Motor neuron (in vitro differentiated cells): ENCODE results near the gene SPATA2. TPM values are rescaled to one million over a fixed set of nuclear protein-coding genes. Genes with fewer than 3 reads are reported as not detected.
"Not testable (repeated sequence)": the region's sequence is repeated elsewhere in the genome, so short reads cannot be mapped to it uniquely, and the experiment has no call there.

Experiments used
- ATAC-seq, 8 experiments: fragments of 200-7000 bp; cut with Tn5 transposase; replicated peaks in 6 of 8; 2 replicates each; pipeline ENCODE4 v1.8.0; 2021; ENCODE audit warnings: mild to moderate bottlenecking in 8 of 8, moderate library complexity in 8 of 8
- H3K27ac ChIP-seq, 2 donors: fragments of 250-450 bp; sonication (Bioruptor Pico); 2 replicates each; pipeline ENCODE4 v1.9.0; 2021; ENCODE audit warnings: antibody characterized with exemption in 2 of 2, mild to moderate bottlenecking in 2 of 2, moderate library complexity in 1 of 2
- H3K4me1 ChIP-seq, 2 donors: fragments of 250-450 bp; sonication (Bioruptor Pico); replicated peaks in 1 of 2; 2 replicates each; pipeline ENCODE4 v1.6.1; 2021; ENCODE audit warnings: antibody characterized with exemption in 2 of 2, mild to moderate bottlenecking in 2 of 2, moderate library complexity in 1 of 2
- H3K4me3 ChIP-seq, 5 donors: fragments of 250-450 bp; sonication (Bioruptor Pico); 2 replicates each; pipeline ENCODE4 v1.9.0; 2021; ENCODE audit warnings: antibody characterized with exemption in 5 of 5, mild to moderate bottlenecking in 5 of 5, moderate library complexity in 4 of 5
- WGBS, 10 experiments: fragments of 450-650 bp; shearing (Covaris generic); methylation state at CpG; one replicate each; pipeline ENCODE4 v1.0.0; 2022; 5-methylcytosine and 5-hydroxymethylcytosine counted together
- in situ Hi-C, 9 experiments: fragments of 400-800 bp; cut with MboI; loops; one replicate each; pipeline ENCODE4 v1.15.0; 2021; ENCODE audit warnings: low sequenced_read_pairs in 9 of 9, low pct_unique_long_range_greater_than_20kb in 2 of 9; ENCODE audit not compliant: unreplicated experiment in 9 of 9
- total RNA-seq, 8 experiments: library from RNA; unstranded; fragments of 300-600 nt; gene quantifications; 2 replicates each; pipeline versions ENCODE4 v1.2.3 to v1.2.4, GENCODE V29; 2022

Gene SPATA2
- total RNA-seq, 8 experiments from 2014 or later = 2.2 to 6.8 (median 4.6) TPM

DNA sequence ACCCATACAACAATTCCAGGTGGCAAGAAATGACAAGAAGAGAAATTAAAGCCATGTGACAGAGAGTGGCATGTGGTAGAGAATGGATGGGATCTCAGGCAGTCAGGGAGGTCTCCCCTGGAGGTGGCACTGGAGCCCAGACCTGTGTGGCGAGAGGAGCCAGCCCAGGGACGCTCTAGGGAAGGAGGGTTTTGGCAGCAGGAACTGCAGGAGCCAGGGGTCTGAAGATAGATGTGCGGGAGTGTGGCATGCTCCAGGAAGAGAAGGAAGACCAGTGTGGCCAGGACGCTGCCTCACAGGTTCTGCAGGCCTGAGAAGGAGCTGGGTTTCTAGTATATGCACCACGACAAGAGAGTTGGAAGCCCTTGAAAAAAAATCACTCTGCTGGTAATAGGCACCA, 45.1 kb downstream of the SPATA2 start:
- no peak for ATAC-seq
- H3K27ac ChIP-seq = no peak overlapping the region
- in situ Hi-C loops = loop anchor here in 1 of 9 experiments (25.0 kb wide), 1 partner anchor 258 kb away; no protein-coding TSS in a partner anchor
- WGBS, 10 experiments = 80 to 100% (median 97%) methylated on average over 1 to 4 of the region's 5 CpGs; no CpG with 5 or more reads in 2 of the 10 experiments
- no peak overlapping the region for H3K4me3 ChIP-seq
- no peaks in the 10 kb centered on the region for H3K4me1 ChIP-seq

DNA sequence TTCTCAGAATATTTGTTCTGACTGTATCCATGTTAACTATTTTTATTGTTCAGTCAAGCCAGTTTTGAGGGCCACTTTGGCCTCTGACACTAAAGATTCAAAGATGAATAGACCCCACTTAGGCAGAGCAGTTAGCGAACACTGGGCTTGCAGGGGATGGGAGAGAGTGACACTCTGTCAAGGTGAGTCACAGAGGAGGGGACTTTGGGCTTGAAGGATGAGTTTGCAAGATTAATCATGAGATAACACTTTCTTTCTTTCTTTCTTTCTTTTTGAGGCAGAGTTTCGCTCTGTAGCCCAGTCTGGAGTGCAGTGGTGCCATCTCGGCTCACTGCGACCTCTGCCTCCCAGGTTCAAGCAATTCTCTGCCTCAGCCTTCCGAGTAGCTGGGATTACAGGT, 46.4 kb downstream of the SPATA2 start:
- in situ Hi-C loops = loop anchor here in 1 of 9 experiments (25.0 kb wide), 1 partner anchor 257 kb away; no protein-coding TSS in a partner anchor
- ATAC-seq = no peak
- whole genome bisulfite sequencing, 10 experiments = 0 to 100% (median 75%) methylated on average over 1 to 4 of the region's 5 CpGs; no CpG with 5 or more reads in 1 of the 10 experiments

DNA sequence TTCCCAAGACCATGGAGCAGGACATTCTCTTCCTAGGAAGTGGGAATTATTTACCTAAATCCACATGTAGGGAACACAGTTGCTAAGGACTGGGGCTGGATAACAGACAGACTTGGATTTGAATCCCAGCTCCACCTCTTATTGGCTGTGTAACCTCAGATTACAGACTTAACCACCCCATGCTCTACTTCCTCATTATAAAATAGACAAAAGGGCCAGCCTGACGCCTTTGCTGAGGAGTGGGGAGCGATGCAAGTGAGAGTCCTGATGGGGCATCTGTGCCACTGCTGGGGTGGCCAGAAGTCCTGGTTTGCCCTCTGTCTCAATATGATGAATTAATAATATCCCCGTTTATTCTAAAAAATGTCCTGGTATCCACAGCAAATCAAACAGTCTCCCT, 46.8 kb downstream of the SPATA2 start:
- in situ Hi-C loops = loop anchor here in 1 of 9 experiments (25.0 kb wide), 1 partner anchor 256 kb away; no protein-coding TSS in a partner anchor
- Histone ChIP-seq H3K4me3 (no peak overlapping the region), H3K27ac (no peak overlapping the region), H3K4me1 (no peaks in the 10 kb centered on the region)
- 60 to 100% (median 92%) methylated on average over 1 to 3 of the region's 3 CpGs; no CpG with 5 or more reads in 4 of the 10 experiments for WGBS, 10 experiments
- no peak for ATAC-seq

More for the DNA sequence above, 46.4 kb downstream of the SPATA2 start:
- Histone ChIP-seq H3K27ac (no peak overlapping the region), H3K4me1 (no peaks in the 10 kb centered on the region), H3K4me3 (no peak overlapping the region)

GRCh38 chr20:49867453-49868215, 47.7 kb downstream of the SPATA2 start:
- in situ Hi-C loops = loop anchor here in 1 of 9 experiments (25.0 kb wide), 1 partner anchor 255 kb away; no protein-coding TSS in a partner anchor

DNA sequence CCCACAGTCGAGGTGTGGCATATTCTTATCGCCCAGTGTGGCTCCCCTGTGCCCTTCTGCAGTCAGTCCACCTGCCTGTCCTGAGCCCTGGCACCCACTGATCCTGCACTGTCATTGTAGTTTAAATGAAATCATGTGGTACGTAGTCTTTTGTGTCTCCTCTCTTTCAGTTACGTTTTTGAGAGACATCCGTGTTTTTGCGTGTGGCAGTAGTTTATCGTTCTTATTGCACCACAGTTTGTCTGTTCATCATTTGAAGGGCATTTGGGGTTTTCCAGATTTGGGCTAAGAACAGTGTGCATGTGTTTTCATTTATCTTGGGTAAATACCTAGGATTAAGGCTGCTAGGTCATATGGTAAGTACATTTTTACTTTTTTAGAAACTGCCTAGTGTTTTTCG, 49.3 kb downstream of the SPATA2 start:
- ATAC-seq = peak in 1 of 8 experiments; percentile 23
- WGBS, 10 experiments = 27 to 100% (median 83%) methylated on average over 1 to 8 of the region's 8 CpGs; no CpG with 5 or more reads in 1 of the 10 experiments

More at GRCh38 chr20:49867453-49868215, 47.7 kb downstream of the SPATA2 start:
- no peaks in the 10 kb centered on the region for H3K4me1 ChIP-seq
- 60 to 100% (median 83%) methylated on average over 2 to 8 of the region's 9 CpGs; no CpG with 5 or more reads in 1 of the 10 experiments for WGBS, 10 experiments
- no peak overlapping the region for H3K4me3 ChIP-seq
- ATAC-seq = no peak
- no peak overlapping the region for H3K27ac ChIP-seq

DNA sequence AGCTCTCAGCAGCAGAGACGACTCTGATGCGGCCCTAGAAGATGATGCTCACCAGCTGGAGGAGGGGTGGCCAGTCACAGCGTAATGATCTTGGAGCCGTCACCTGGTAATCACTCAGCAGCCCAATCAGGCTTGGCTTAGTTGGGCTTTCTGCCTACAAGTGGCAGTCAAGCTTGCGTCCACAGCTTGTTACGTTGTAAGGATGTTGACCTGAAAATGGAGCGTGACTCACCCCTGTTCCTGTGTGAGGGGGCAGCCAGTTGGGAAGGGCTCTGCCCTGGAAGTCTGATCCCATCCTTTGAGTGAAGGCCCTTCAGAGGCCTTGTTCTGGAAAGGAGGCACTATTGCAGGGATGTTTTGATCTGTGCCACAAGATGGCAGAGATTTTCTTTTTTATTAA, 49.8 kb downstream of the SPATA2 start:
- no peaks in the 10 kb centered on the region for H3K4me1 ChIP-seq
- WGBS, 10 experiments = 70 to 100% (median 94%) methylated on average over 1 to 7 of the region's 7 CpGs; no CpG with 5 or more reads in 4 of the 10 experiments
- ATAC-seq = peak in 1 of 8 experiments; percentile 30
- H3K4me3 ChIP-seq = no peak overlapping the region
- no peak overlapping the region for H3K27ac ChIP-seq
- in situ Hi-C loops = loop anchor here in 1 of 9 experiments (25.0 kb wide), 1 partner anchor 253 kb away; no protein-coding TSS in a partner anchor

More for the DNA sequence above, 49.3 kb downstream of the SPATA2 start:
- in situ Hi-C loops = loop anchor here in 1 of 9 experiments (25.0 kb wide), 1 partner anchor 254 kb away; no protein-coding TSS in a partner anchor
- Histone ChIP-seq H3K4me1 (no peaks in the 10 kb centered on the region), H3K4me3 (no peak overlapping the region), H3K27ac (no peak overlapping the region)

DNA sequence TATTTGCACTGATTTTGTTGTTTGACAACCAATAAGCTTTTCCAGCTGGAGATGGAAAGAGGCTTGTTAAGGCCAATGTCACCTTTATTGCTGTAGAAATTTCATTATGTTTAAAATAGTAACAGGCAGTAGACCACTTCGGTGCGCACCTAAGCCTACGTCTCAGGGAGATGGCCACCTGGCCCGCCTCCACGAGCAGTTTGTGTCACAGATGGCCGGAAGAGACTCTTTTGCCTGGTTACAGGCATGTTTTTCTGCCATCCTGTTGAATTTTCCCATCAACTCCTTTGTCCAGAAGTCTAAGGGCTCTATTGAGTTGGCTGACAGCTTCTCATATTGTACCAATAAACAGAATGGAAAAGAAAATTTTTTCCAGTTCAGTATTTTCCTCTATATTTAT, 51.7 kb downstream of the SPATA2 start:
- no peak overlapping the region for H3K27ac ChIP-seq
- H3K4me3 ChIP-seq = no peak overlapping the region
- no peak for ATAC-seq
- no peaks in the 10 kb centered on the region for H3K4me1 ChIP-seq
- in situ Hi-C loops = loop anchor here in 1 of 9 experiments (25.0 kb wide), 1 partner anchor 251 kb away; no protein-coding TSS in a partner anchor
- WGBS, 10 experiments = 87 to 100% (median 92%) methylated on average over 1 to 6 of the region's 6 CpGs; no CpG with 5 or more reads in 4 of the 10 experiments

GRCh38 chr20:49862607-49863200, 52.6 kb downstream of the SPATA2 start:
- Histone ChIP-seq H3K4me3 (no peak overlapping the region), H3K27ac (no peak overlapping the region), H3K4me1 (no peaks in the 10 kb centered on the region)
- 71 to 98% (median 90%) methylated on average over 2 to 6 of the region's 6 CpGs for WGBS, 10 experiments
- ATAC-seq = no peak
- in situ Hi-C loops = loop anchor here in 1 of 9 experiments (25.0 kb wide), 1 partner anchor 250 kb away; no protein-coding TSS in a partner anchor

- WGBS, 10 experiments = 79 to 100% (median 89%) methylated on average over 1 to 3 of the region's 3 CpGs; no CpG with 5 or more reads in 2 of the 10 experiments
- peak in 3 of 8 experiments; percentile 22 to 83 (median 64) for ATAC-seq
- not testable (repeated sequence) for H3K4me3 ChIP-seq, H3K27ac ChIP-seq, H3K4me1 ChIP-seq
- in situ Hi-C loops = loop anchor here in 1 of 9 experiments (25.0 kb wide), 1 partner anchor 249 kb away; no protein-coding TSS in a partner anchor
Observed at GRCh38 chr20:49861232-49861631, 54.1 kb downstream of the SPATA2 start.

- ATAC-seq = no peak
- in situ Hi-C loops = loop anchor here in 1 of 9 experiments (25.0 kb wide), 1 partner anchor 248 kb away; no protein-coding TSS in a partner anchor
- Histone ChIP-seq H3K4me3 (no peak overlapping the region), H3K4me1 (no peaks in the 10 kb centered on the region), H3K27ac (no peak overlapping the region)
Observed at GRCh38 chr20:49859807-49860206, 55.5 kb downstream of the SPATA2 start.

DNA sequence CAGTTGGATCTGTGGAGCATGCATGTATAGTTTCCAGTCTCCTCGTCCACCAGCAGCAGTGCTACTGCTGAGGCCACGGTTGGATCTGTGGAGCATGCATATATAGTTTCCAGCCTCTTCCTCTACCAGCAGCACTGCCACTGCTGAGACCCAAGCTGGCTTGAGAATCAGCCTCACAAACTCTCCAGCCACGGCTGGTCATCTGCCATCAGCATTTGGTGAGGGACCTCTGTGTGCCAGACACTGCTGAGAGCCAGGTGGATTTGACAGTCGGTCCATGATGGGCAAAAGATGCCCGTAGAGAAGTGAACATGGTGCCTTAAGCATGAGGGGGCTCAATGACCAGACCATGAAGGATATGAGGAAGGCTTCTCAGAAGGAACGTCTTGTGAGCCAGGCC, 56.3 kb downstream of the SPATA2 start:
- Histone ChIP-seq H3K4me1 (peaks cover 5% of the 10 kb centered on the region in 2 donors), H3K4me3 (no peak overlapping the region), H3K27ac (no peak overlapping the region)
- no peak for ATAC-seq
- WGBS, 10 experiments = 67 to 100% (median 93%) methylated on average over 1 to 5 of the region's 6 CpGs; no CpG with 5 or more reads in 2 of the 10 experiments
- in situ Hi-C loops = loop anchor here in 1 of 9 experiments (25.0 kb wide), 1 partner anchor 247 kb away; no protein-coding TSS in a partner anchor

DNA sequence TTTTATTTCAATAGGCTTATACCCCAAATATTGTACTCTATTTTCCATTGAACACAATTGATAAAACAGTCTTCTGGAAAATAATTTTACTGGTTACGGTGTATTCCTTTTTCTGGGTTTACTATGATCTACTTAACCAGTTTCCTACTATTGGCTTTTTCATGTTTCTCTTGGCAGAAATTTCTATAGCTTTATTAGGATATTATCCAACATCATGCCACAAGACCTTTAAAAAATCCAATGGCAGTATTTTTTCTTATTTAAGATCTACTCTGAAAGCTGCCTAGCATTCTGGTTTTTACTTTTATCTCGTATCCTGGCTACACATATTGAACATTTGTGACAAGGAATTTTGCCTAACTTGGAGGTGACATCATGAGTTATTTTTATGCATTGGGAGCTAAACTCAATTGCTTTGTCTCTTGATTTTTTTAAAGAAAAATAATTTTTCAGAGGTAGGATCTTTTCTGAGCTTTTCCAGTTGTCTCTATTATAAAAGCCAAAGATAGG, 57.2 kb downstream of the SPATA2 start:
- Histone ChIP-seq H3K4me1 (peaks cover 13 to 14% of the 10 kb centered on the region in 2 donors), H3K27ac (no peak overlapping the region)
- in situ Hi-C loops = loop anchor here in 1 of 9 experiments (25.0 kb wide), 1 partner anchor 246 kb away; no protein-coding TSS in a partner anchor

More for the DNA sequence above, 57.2 kb downstream of the SPATA2 start:
- no peak overlapping the region for H3K4me3 ChIP-seq
- WGBS, 10 experiments = 68 to 100% (median 94%) methylated on average over 2 of the region's 2 CpGs; no CpG with 5 or more reads in 1 of the 10 experiments
- ATAC-seq = no peak
